Parathyroid adenoma (tissue), 2 donors: ENCODE data around the gene GTPBP6.
A peak's percentile ranks its signal among the peaks of the same experiment; 100 is the strongest.

Experiments used
- H2AFZ ChIP-seq: fragments of 300-600 bp; sonication (generic); one replicate; pipeline ENCODE4 v1.7.0; 2017; ENCODE audit warnings: antibody characterized with exemption, mild to moderate bottlenecking
- H3K27ac ChIP-seq: fragments of 300-600 bp; sonication (generic); one replicate; pipeline ENCODE4 v1.7.0; 2017
- H3K27me3 ChIP-seq: fragments of 300-600 bp; sonication (generic); one replicate; pipeline ENCODE4 v1.7.0; 2017; ENCODE audit warnings: low read length; ENCODE audit not compliant: control insufficient read depth, insufficient read depth
- H3K36me3 ChIP-seq: fragments of 300-600 bp; sonication (generic); one replicate; pipeline ENCODE4 v1.7.0; 2017; ENCODE audit warnings: low read length; ENCODE audit not compliant: control insufficient read depth, insufficient read depth
- H3K4me1 ChIP-seq: fragments of 300-600 bp; sonication (generic); one replicate; pipeline ENCODE4 v1.7.0; 2017; ENCODE audit warnings: control low read depth
- H3K4me2 ChIP-seq: fragments of 300-600 bp; sonication (generic); one replicate; pipeline ENCODE4 v1.7.0; 2017; ENCODE audit warnings: low read length
- H3K4me3 ChIP-seq: fragments of 300-600 bp; sonication (generic); one replicate; pipeline ENCODE4 v1.7.0; 2017; ENCODE audit warnings: low read depth, low read length
- H3K79me2 ChIP-seq: fragments of 300-600 bp; sonication (generic); one replicate; pipeline ENCODE4 v1.7.0; 2017; ENCODE audit warnings: control low read depth
- H3K9ac ChIP-seq: fragments of 300-600 bp; sonication (generic); one replicate; pipeline ENCODE4 v1.7.0; 2017; ENCODE audit warnings: mild to moderate bottlenecking
- H3K9me3 ChIP-seq: fragments of 300-600 bp; sonication (generic); one replicate; pipeline ENCODE4 v1.7.0; 2017; ENCODE audit warnings: low read length; ENCODE audit not compliant: control insufficient read depth
- CTCF ChIP-seq: fragments of 300-600 bp; sonication (generic); IDR thresholded peaks from one replicate; pipeline ENCODE4 v1.7.0; 2017; ENCODE audit warnings: antibody characterized with exemption, mild to moderate bottlenecking
- donor health status: primary hyperparathyroidism.

The GTPBP6 gene

GRCh38 chrX:323721-324628 lies 5.4 kb upstream of the GTPBP6 start:
- no peaks in the 10 kb centered on the region for H3K79me2 ChIP-seq
- no peak overlapping the region for H3K4me2 ChIP-seq
- no peak overlapping the region for H3K27ac ChIP-seq
- no peaks in the 10 kb centered on the region for H3K36me3 ChIP-seq
- no peaks in the 10 kb centered on the region for H3K9me3 ChIP-seq
- H3K4me1 ChIP-seq: no peaks in the 10 kb centered on the region
- no peak overlapping the region for H3K9ac ChIP-seq
- H2AFZ ChIP-seq: peak overlapping the region; percentile 79
- no peak overlapping the region for H3K4me3 ChIP-seq
- no peak for TF ChIP-seq CTCF
- no peaks in the 10 kb centered on the region for H3K27me3 ChIP-seq

GRCh38 chrX:320126-320783 lies 1.7 kb upstream of the GTPBP6 start:
- Histone ChIP-seq H3K9ac (no peak overlapping the region), H3K4me2 (peak overlapping the region; percentile 93), H3K27ac (no peak overlapping the region), H3K36me3 (no peaks in the 10 kb centered on the region), H3K4me1 (no peaks in the 10 kb centered on the region), H2AFZ (no peak overlapping the region), H3K27me3 (no peaks in the 10 kb centered on the region), H3K4me3 (peak overlapping the region; percentile 94), H3K9me3 (no peaks in the 10 kb centered on the region), H3K79me2 (no peaks in the 10 kb centered on the region)
- TF ChIP-seq CTCF: no peak

GRCh38 chrX:319579-320125 lies 1.1 kb upstream of the GTPBP6 start:
- no peak for TF ChIP-seq CTCF
- Histone ChIP-seq H3K4me2 (peak overlapping the region; percentile 93), H3K27me3 (no peaks in the 10 kb centered on the region), H3K9ac (peak overlapping the region; percentile 61), H3K79me2 (no peaks in the 10 kb centered on the region), H3K36me3 (no peaks in the 10 kb centered on the region), H3K9me3 (no peaks in the 10 kb centered on the region), H2AFZ (peak overlapping the region; percentile 92), H3K27ac (no peak overlapping the region), H3K4me1 (no peaks in the 10 kb centered on the region), H3K4me3 (peak overlapping the region; percentile 94)

- Histone ChIP-seq H3K4me1 (no peaks in the 10 kb centered on the region), H3K4me2 (peak overlapping the region; percentile 61), H3K9ac (no peak overlapping the region), H3K27me3 (no peaks in the 10 kb centered on the region), H3K9me3 (no peaks in the 10 kb centered on the region), H3K4me3 (peak overlapping the region; percentile 87), H3K36me3 (no peaks in the 10 kb centered on the region), H3K27ac (peak overlapping the region; percentile 77), H3K79me2 (no peaks in the 10 kb centered on the region), H2AFZ (peak overlapping the region; percentile 80)
- TF ChIP-seq CTCF: no peak
Measured at GRCh38 chrX:318068-318738, 393 bp downstream of the GTPBP6 start.
